Measurements from ENCODE around the gene SLC25A31.

SLC25A31 gene

DNA sequence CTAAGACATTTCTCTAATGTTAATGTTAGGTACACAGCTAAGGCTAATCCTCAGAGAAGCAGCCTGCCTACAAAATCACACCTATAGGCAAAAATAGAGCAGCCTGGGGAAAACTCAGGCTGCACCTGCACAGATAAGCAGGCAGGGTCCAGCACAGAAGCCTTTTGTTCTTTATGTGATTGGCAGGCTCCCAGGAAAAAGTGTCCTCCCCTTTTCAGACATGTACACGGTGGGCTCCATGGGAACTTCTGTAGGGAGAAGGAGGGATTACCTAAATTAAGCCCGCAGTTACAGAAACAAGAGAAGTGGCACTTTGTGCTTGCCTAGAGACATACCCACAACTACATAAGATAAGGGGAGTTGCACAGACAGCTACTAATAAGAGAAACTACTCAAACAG lies 47.9 kb downstream of the SLC25A31 start:
- DNase-seq (no peak), ATAC-seq (no peak)

DNA sequence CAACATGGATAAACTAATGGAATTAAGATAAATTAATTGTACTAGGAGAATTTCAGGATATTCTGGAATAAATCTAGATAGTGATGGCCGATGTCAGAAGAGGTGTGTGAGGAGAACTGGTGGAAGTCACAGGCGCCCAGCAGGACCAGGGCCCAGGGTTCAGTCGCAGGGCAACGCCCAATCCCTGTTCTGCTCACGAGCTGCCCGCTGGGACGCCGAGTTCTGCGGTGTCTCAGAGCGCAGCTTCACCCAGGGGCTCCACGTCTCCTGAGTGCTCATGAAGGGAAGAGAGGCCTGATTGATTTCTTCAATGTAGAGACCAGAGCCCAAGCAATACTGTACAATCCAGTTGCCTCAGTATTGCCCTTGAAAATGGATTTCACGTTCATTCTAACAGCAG lies 50.4 kb downstream of the SLC25A31 start:
- DNase-seq (no peak), ATAC-seq (no peak)

GRCh38 chr4:127781300-127782024 lies 51.3 kb downstream of the SLC25A31 start:
- no peak for ATAC-seq
- DNase-seq: no peak

GRCh38 chr4:127782025-127782274 lies 51.8 kb downstream of the SLC25A31 start:
- ATAC-seq: peak; percentile 78
- DNase-seq: peak; percentile 69

DNA sequence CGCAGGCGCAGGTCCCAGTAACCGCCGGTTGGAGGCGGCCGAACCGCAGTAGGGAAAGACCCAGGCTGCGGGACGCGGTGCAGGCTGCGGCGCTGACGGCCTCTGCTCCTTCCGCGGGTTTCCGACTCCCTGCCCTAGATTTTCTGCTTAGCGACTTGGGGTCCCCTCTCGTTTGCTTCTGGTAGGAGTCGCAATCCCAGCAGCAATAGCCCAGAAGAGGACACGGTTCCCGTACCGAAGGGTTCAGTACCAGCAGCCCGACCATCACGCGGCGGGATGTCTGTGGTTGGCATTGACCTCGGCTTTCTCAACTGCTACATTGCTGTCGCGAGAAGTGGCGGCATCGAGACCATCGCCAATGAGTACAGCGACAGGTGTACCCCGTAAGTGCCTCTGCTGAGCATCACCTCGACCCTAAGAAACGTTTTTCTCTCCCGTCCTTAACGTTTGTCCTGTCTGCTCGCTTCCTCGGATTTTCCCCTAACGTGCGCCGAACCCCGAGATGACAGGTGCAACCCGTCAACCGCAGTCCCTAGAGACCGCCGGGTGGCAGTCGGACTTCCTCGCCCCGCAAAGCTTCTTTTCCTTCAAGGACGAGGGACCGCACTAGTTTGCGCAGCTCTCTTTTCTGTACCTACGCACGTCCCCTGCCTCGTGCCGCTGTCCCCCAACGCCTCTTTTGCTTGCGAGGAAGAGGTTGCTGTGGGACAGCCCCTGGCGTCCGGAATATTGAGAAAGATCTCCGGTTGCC lies 52.2 kb downstream of the SLC25A31 start, which contains the start of gene HSPA4L:
Gene HSPA4L, plus strand, starts transcription at position 48 of the 751 bp plus-strand sequence. Its CDS starts 229 bp downstream, at position 277.
- ATAC-seq: peak; percentile 71
- peak; percentile 60 for DNase-seq

- DNase-seq (no peak), ATAC-seq (no peak)
Observed at GRCh38 chr4:127783026-127783769, 53.0 kb downstream of the SLC25A31 start.

GRCh38 chr4:127783955-127784770 lies 54.0 kb downstream of the SLC25A31 start:
- ATAC-seq (no peak), DNase-seq (no peak)

- ATAC-seq (no peak), DNase-seq (no peak)
Observed at GRCh38 chr4:127788517-127788916, 58.3 kb downstream of the SLC25A31 start.

GRCh38 chr4:127791391-127791790 lies 61.2 kb downstream of the SLC25A31 start:
- DNase-seq (no peak), ATAC-seq (no peak)

GRCh38 chr4:127793528-127793927 lies 63.3 kb downstream of the SLC25A31 start:
- ATAC-seq (no peak), DNase-seq (no peak)

GRCh38 chr4:127799711-127800110 lies 69.5 kb downstream of the SLC25A31 start:
- ATAC-seq (no peak), DNase-seq (no peak)

DNA sequence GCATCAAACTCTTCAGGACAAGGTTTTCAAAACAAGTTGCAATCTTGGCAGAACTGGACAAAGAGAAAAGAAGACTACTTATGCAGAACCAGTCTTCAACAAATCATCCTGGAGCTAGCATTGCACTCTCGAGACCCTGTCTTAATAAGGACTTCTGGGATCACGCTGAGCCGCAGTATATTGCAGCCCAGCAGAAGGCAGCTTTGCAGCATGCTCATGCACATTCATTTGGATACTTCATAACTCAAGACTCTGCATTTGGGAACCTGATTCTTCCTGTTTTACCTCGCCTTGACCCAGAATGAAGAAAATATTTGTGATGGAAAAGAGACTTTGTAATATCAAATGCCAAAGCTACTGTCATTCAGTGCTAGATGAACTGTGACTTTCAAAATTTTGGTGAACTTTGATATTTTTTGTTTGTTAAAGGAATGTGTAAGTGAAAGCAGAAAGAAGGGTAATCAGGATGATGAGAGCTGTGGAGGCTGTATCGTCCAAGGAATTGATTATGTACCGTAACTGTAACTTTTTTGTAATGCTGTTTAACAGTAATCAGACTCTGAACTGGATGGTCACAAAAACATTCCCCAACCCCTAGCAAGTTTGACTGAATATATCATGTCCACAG lies 79.1 kb downstream of the SLC25A31 start:
- DNase-seq (no peak), ATAC-seq (no peak)

DNA sequence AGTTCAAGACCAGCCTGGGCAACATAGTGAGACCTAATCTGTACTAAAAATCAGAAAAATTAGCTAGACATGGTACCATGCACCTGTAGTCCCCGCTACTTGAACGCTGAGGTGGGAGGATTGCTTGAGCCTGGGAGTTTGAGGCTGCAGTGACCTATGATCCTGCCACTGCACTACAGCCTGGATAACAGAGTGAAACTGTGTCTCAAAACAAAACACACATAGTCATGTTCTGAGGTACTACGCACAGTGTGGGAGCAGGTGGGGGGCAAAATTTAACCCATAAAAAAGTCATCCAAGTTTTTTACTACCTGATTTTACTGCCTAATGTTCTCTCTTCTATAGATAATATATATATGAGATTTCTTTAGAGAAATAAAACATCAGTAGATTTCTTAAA lies 80.4 kb downstream of the SLC25A31 start:
- no peak for DNase-seq
- ATAC-seq: no peak

DNA sequence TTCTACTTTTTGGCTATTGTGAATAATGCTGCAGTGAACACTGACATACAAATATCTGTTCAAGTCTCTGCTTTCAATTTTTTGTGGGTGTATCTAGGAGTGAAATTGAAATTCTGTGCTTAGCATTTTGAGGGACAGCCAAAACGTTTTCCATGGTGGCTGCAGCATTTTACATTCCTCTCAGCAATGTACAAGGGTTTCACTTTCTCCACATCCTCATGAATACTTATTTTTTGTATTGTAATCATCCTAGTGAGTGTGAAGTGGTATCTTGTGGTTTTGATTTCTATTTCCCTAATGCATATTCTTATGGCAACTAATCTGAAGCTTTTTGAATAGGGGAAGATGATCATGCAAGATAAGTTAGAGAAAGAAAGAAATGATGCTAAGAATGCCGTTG lies 92.2 kb downstream of the SLC25A31 start:
- ATAC-seq: no peak
- no peak for DNase-seq

Data from stimulated activated naive CD8-positive, alpha-beta T cell treated with anti-CD3 and anti-CD28 coated beads, Interleukin-15, Interleukin-2, amounts not matched to agents 100 U/mL and 50 U/mL, for 24 hours (primary cell).